WERI-Rb-1 (cell line): ENCODE data around the gene PEX19.

ENCODE experiments used
- DNase-seq: peaks from one replicate; pipeline ENCODE4 v3.0.0-alpha.2; 2020
- H3K27ac ChIP-seq: fragments of 250-450 bp; sonication (Bioruptor Pico); 2 replicates; pipeline ENCODE4 v1.5.1; 2020; ENCODE audit warnings: mild to moderate bottlenecking, moderate library complexity
- H3K27me3 ChIP-seq: fragments of 250-450 bp; sonication (Bioruptor Pico); 2 replicates; pipeline ENCODE4 v1.5.1; 2021; ENCODE audit warnings: mild to moderate bottlenecking, low read depth, moderate library complexity; ENCODE audit not compliant: insufficient read depth, severe bottlenecking
- H3K36me3 ChIP-seq: fragments of 250-450 bp; sonication (Bioruptor Pico); 2 replicates; pipeline ENCODE4 v1.5.1; 2020; ENCODE audit warnings: mild to moderate bottlenecking, moderate library complexity
- H3K4me3 ChIP-seq: 2 replicates; pipeline ENCODE4 v1.5.1; 2011; ENCODE audit warnings: low read depth, mild to moderate bottlenecking, control low read depth, low read length
- H3K9me3 ChIP-seq: fragments of 250-450 bp; sonication (Bioruptor Pico); 2 replicates; pipeline ENCODE4 v1.5.1; 2021; ENCODE audit warnings: mild to moderate bottlenecking, moderate library complexity; ENCODE audit not compliant: severe bottlenecking
- TF ChIP-seq, protein P1 (sequence below): IDR thresholded peaks from 2 replicates; pipeline ENCODE4 v1.5.1; 2011; ENCODE audit warnings: low read depth, mild to moderate bottlenecking, control low read depth, inconsistent platforms, low read length

Gene PEX19

DNA sequence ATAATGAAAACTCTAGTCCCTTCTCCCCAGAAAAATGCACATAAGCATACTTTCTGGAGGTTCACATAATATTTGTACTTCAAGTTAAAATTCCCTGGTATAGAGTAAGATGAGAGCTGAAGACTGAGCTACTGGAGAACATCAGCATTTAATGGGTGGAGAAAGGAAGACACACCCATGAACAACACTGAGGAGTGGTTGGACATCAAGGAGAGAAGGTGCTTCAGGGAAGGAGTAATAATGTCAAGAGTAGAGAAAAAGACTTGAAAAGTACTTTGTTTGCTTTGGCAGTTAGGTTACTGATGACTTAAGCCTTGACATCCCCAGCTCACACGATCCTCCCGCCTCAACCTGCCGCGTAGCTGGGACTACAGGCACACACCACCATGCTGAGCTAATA, 57.9 kb downstream of the PEX19 start:
- peaks cover 99% of the 10 kb centered on the region for H3K36me3 ChIP-seq
- H3K27ac ChIP-seq = no peak overlapping the region
- no peak for DNase-seq
- no peaks in the 10 kb centered on the region for H3K9me3 ChIP-seq
- H3K27me3 ChIP-seq = no peaks in the 10 kb centered on the region
- TF ChIP-seq, protein P1, sequence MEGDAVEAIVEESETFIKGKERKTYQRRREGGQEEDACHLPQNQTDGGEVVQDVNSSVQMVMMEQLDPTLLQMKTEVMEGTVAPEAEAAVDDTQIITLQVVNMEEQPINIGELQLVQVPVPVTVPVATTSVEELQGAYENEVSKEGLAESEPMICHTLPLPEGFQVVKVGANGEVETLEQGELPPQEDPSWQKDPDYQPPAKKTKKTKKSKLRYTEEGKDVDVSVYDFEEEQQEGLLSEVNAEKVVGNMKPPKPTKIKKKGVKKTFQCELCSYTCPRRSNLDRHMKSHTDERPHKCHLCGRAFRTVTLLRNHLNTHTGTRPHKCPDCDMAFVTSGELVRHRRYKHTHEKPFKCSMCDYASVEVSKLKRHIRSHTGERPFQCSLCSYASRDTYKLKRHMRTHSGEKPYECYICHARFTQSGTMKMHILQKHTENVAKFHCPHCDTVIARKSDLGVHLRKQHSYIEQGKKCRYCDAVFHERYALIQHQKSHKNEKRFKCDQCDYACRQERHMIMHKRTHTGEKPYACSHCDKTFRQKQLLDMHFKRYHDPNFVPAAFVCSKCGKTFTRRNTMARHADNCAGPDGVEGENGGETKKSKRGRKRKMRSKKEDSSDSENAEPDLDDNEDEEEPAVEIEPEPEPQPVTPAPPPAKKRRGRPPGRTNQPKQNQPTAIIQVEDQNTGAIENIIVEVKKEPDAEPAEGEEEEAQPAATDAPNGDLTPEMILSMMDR = no peak
- no peak overlapping the region for H3K4me3 ChIP-seq
